ENCODE measurements around the gene ABCC10.
"Not testable (repeated sequence)": the region's sequence is repeated elsewhere in the genome, so short reads cannot be mapped to it uniquely, and the experiment has no call there.

ABCC10 gene

DNA sequence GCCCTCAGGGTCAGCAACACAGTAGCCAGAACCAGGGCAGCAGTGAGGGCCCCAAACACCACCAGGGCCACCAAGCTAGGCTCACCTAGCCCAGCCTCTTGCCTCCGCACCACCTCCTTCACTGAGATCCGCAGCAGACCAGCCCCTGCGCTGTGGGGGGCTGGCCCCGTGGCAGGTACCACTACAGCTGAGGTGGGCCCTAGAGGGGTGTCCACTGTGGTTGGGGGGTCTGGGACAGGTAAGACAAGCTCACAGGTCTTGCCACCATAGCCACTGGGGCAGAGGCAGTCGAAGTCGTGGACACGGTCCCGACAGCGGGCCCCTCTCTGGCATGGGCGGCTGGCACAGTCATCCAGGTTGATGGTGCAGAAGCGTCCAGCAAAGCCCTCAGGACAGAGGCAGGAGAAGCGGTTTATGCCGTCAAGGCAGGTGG is 23.4 kb downstream of the ABCC10 start:
- no peak for DNase-seq

DNA sequence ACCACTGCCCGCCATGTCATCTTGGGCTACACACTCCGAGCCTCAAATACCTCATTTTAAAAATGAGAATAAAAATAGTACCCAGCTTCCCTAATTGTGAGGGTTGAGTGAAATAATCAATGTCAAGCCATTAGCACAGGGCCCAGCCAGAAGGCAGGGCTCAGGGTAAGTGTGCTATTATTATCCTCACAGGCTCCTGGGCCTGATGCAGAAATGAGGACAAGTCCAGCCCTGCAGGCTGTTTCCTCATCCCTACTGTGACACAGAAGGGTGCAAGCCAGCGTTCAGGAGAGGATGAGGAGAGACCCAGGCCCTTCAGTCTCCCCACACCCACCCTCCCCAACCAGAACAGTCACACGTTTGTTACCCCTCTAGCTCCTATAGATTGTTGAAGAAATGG is 24.0 kb downstream of the ABCC10 start:
- no peak for DNase-seq

DNA sequence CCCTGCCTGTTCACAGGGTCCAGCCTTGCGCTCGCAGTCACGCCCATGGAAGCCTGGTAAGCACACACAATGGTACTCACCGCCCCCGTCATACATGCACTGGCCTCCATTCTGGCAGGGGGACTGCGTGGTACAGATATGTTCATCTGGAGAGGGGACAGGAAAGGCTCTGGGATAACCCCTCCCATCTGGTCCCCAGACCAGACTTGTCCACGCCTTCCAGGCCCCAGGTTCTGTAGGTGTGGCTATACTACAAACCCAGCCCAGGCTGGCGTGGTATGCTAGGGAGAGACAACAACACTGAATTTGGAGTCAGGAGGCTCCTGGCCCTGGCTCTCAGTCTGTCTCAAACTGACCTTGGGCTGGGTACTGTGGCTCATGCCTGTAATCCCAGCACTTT is 24.6 kb downstream of the ABCC10 start:
- no peak for DNase-seq

DNA sequence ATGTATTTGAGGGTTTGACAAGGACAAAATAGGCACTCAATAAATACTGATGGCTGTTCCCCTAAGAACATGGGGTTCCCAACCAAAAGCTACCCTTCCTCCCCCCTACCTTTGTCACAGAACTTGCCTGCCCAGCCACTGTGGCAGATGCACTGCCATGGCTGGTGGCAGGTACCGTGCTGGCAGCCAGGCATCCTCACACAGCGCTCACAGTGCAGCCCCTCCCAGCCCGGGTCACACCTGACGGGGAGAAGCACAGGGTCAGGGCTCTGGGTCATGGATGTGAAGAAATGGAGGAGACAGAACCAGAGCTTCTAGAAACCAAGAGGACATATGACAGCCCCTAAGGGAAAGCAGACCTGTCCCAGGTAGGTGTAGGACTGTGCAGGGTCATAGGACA is 25.6 kb downstream of the ABCC10 start:
- DNase-seq = no peak

DNA sequence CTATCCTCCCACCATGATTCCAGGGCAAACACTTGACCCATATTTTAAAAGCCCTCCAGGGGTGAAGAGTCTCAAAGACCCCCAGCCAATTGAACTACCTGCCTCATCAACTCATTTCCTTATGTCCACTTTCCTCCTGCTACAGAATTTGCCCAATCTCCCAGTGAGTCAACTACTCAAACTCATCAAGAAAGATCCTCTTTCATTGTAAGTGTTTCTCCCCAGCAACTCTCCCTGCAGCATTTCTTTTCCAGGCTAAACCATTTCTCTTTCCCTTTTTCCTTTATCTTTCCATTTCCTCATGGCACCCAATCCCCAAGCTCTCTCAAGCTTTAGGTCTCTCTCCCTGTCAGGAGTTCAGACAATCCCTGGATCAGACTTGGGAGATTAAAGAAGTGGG is 26.5 kb downstream of the ABCC10 start:
- no peak for DNase-seq

DNA sequence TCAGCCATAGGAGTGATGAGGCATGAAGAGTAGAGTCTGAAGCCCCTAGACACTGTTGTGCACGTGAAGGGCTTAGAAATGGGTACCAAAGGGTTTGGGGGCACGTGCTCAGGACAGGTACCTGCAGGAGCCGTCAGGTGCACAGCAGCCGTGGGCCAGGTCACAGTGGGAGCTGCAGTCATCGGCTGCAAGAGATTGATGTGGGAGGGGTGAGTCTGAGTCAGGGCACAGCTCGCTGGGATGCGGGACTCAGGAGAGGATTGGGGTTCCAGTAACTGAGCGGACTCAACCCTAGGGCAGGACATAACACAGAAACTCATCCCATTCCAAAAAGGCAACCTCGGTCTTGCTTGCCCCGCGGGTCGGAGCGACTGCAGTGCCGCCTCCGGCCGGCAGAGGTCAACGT is 27.0 kb downstream of the ABCC10 start:
- DNase-seq = peak; percentile 75

DNA sequence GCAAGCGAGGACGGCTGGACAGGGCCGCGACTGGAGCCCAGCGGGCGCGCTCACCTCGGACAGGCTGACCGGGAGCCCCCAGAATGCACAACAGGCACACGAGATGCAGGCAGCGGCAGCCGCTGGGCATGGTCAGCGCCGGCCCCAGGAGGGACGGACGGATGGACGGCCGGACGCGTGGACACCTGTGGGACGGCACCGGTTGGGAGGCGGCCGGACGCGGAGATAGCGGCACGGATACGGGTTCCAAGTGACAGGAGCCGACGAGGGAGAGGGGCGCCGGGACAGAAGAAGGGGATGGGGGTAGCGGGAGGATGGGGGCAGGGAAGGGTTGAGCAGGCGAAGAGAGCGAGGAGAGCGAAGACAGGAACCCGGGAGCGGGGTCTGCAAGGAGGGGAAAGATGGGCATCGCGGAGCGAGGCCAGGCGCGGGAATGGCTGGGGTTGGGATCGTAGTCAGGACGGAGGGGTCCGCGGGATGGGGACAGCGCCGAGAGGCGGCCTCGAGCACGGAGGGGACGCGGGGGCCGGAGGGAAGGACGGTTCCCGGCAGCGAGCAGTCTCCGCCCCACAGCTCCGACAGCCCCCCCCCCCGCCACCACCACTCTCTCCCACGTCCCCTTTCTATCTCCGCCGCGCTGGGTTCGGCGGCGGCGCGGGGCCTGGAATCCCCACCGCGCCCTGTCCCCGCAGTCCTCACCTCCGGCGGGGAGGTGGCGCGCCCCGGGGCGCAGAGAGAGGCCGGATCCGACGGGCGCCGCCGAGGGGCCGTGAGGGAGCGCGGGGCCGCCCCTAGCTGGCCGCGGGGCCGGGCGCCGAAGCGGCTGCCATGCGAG is 27.6 kb downstream of the ABCC10 start:
- DNase-seq = peak; percentile 36

DNA sequence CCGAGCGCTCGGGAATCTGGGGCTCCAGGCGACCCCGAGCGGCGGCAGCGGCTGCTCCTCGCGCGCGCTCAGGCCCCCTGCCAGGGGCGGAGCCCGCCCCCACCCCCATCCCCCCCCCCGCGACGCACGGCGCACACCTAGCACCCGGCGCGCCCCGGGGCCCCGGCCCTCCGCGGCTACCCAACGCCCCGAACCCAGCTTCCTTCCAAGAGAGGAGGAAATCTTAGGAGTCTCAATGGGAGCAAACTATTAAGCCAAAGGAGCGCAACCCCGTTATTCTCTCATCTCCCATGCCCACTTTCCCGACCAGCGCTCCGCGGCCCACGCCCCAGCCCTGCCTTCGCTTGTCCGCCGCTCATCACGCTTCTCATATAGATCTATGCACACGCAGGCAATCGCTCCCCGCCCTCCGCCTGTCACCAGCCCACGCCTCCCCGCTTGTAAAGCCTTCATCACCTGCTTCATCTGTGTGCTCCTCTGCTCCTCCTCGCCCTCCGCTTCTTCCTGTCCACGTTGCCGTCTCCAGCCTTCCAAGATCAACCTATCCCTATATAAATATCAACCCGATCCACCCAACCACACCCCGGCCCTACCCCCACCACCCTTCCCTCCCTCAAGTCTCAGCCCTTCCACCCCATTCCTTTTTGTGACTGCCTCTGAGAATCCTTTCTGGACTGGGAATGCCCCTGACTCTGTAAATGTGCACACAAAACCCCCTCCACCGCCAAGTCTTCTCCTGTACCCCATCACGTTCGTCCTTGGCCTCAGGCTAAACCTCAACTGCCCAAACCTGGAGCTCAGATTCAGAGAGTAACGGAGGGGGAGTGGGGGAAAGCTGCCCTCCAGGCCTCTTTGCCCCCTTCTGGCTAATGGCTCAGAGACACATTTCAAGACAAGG is 28.4 kb downstream of the ABCC10 start, which contains the start of gene DLK2:
TSS of gene DLK2 (minus strand) at position 18 of the 898 bp plus-strand sequence. CDS start 723 bp downstream, outside the sequence.
- peak; percentile 62 for DNase-seq

DNA sequence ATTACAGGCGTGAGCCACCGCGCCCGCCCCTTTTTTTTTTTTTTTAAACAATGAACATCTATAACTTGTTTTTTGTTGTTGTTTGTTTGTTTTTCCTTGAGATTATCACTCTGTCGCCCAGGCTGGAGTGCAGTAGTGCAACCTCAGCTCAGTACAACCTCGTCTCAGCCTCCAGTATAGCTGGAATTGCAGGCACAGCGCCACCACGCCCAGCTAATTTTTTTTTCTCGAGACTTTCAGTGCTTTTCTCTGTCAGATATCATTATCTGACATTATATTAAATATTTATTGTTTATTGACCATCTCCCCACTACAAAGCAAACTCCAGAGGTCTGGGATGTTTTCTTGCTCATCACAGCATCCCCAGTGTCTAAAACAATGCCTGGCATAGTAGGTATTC is 30.3 kb downstream of the ABCC10 start:
- DNase-seq = no peak

DNA sequence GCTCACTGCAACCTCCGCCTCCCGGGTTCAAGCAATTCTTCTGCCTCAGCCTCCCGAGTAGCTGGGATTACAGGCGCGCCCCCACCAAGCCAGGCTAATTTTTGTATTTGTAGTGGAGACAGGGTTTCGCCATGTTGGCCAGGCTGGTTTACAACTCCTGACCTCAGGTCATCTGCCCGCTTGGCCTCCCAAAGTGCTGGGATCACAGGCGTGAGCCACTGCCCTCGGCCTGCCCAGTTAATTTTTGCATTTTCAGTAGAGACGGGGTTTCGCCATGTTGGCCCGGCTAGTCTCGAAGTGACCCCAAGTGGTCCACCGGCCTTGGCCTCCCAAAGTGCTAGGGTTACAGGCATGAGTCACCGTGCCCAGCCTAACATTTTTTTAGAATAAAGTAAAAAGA is 30.8 kb downstream of the ABCC10 start:
- not testable (repeated sequence) for DNase-seq

DNA sequence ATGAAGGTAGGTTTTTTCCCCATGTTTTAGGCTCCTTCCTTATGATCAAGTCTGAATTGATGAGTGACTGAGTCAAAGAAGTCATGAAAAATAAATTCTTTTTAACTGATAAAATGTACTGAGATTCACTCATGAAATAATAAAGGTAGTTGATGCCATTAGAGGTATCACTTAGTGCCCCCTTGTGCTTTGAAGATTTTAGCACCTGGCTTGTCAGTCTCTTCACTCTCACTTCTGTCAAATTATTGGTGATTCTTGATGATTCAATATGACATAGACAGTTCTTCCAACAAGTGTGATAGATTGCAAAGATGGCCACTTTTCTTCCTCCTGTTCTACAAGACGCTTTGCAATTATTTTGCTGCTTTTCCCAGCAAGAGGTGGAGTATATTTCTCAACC is 32.2 kb downstream of the ABCC10 start:
- DNase-seq = no peak

DNA sequence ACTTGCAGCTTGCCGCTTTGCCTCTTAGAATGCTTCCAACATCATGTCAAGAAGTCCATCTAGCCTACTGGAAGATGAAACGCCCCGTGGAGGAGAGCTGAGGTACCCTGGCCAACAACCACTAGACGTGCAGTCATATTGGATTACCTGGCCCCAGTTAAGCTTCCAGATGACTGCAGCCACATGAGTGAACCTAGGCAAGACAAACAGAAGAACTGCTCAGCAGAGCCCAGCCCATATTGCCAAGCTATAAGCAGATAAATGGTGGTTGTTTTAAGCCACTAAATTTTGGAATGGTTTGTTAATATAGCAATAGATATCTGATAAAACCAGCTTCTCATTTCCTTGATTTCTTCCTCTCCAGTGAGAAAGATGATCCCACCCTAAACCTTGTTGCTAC is 32.7 kb downstream of the ABCC10 start:
- DNase-seq = no peak

DNA sequence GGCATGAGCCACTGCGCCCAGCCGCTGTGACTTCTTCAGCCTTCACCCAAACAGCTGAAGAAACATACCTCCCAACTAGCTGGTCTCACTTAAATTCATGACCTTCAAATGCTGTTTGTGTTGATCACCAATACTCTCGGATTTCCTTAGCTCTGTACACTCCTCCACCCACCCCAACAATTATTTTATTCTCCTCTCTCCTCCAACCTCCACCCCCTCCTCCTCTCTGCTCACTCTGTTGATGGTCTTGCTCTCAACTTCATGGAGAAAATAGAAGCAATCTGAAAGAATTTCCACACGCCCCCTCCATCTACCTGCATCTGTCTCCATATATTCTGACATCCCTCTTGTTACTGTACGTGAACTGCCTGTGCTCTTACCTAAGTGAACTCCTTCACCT is 34.6 kb downstream of the ABCC10 start:
- DNase-seq = no peak

DNA sequence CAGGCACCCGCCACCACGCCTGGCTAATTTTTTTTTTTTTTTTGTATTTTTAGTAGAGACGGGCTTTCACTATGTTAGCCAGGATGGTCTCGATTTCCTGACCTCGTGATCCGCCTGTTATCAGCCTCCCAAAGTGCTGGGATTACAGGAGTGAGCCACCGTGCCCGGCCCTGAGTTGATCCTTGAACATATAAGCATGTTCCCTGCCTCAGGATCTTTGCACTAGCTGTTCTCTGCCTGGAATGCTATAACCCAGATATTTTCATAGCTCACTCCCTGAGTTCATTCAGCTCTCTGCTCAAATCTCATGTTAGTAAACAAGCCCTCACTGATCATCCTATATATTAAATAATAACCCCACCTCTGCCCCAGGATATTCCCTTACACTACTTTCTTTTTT is 37.0 kb downstream of the ABCC10 start:
- DNase-seq = no peak

DNA sequence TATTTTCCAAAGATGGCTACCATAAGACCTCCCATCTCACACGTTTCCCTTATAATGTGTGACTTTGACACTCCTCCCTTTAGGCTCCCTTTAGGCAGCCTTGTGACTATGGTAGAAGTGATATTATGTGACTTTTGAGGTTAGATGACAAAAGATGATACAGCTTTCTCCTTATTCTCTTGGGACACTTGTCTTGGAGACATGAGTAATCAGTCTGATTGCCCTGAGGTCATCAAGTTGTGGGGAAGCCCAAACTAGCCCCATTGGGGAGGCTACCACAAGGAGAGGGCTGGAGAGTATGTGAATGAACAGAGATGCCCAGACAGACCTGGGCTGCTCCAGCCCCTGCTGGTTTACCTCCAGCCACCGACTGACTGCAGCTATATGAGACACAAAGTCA is 38.6 kb downstream of the ABCC10 start:
- DNase-seq = no peak

DNA sequence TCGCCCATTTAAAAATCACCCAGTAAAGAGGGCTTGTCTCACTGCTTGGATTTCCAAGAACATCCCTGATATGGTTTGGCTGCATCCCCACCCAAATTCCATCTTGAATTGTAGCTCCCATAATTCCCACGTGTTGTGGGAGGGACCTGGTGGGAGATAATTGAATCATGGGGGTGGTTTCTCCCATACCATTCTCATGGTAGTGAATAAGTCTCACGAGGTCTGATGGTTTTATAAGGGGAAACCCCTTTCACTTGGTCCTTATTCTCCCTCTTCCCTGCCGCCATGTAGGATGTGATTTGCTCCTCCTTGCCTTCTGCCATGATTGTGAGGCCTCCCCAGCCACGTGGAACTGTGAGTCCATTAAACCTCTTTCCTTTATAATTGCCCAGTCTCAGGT is 39.9 kb downstream of the ABCC10 start:
- DNase-seq = not testable (repeated sequence)

DNA sequence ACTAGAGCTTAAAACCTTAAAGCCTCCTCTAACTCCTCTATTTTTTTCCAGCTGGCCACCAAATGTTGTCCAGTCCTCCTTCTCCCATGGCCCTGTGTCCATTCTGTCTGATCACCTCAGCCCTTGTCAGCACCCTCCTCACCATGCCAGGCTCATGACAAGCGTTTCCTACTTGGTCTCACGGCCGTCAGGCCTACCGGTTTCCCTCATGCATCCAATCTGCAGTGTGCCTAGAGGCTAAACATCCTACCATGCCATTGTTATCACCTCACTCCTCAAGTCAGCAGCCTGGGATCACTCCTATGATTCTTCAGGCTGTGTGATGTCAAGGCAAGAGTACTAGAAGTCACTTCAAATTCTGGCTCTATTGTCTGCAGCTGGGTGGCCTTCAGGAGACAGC is 40.4 kb downstream of the ABCC10 start:
- no peak for DNase-seq

DNA sequence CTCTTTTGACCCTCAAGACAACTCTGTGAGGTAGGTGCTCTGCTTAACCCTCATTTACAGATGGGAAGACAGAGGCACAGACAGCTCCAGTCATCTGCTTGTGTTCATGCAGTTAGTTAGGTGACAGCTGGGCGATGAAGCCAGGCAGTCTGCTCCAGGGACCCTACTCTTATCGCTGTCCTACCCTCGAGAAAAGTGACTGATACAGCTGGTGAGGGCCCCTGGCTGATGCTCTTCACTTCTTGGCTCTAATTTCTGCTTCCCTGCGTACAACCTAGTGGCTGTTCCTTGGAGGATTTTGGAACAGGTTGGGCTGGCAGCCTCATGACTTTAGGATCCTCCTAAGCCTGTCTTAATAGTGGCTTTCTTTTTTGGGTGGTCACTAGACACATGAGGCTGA is 40.9 kb downstream of the ABCC10 start:
- DNase-seq = no peak

DNA sequence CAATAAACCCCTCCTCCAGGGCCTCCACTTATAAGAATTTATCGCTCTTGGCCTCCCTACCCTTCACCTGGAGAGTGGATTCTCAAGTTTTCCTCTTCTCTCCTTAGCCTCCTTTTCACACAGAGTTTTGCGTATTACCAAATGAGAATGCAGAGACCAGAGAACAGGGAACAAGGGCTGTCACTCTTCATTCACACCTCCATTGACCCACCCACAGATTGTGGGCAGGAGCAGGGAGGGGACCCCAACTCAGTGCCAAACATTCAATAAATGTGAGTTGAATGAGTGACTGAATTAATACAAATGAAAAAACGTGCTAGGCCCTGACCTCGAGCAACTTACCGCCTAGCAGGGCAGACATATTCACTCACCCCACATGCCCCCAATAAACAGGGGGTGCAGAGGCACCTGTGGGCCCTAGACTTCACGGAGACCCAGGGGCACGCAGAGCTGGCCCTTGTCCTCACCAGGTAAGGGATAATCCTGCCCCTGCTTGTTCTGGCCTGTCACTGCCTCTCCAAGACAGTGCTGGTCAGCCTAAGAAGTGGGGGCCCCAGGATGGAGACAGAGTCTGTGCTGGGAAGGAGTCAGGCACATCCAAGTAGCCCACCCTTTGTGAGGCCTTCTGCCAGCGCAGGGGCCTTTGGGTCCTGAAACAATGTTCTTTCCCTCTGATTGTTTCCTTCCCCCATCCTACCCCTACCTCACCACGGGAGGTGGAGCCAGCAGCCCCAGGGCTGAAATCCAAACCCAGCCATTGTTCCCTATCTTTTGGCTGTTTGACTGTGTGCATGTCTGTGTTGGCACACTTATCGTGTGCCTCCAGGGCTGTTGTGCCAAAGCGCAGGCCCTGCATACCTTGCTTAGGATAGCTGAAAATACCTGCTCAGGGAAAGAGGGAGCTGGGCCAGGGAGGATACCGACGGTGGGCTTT is 41.7 kb downstream of the ABCC10 start:
- DNase-seq = no peak

DNA sequence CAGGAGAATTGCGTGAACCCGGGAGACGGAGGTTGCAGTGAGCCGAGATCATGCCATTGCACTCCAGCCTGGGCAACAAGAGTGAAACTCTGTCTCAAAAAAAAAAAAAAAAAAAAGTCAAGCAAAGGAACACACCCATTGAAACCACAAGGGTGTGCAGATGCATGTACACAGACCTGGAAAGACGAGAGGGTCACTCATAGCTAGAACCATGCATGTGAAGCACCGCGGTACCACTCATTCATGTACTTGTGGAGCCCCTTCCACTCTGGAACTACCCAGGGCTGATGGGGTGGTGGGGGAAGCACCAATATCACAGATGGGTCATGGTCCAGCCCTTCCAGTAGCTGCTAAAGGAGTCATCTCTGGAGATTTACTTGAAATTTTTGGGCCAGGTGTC is 42.6 kb downstream of the ABCC10 start:
- no peak for DNase-seq

DNA sequence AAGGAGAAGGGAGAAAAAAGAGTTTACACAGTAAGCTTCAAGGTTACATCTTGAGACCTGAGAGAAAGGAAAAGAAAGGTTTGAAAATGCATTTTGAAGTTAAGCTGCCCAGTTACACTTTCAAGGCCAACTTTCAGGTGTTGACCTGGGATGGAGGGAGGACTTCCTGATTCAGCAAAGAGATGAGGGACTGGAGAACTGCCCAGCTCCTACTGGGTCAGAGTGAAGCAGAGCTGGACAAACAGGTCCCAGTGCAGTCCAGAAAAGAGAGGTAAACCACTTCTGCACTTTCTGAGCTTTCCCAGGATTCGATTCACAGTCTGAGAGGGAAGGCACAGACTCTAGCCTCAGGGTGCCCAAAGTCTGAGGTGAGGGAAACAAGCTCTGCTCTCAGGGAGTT is 44.1 kb downstream of the ABCC10 start:
- DNase-seq = no peak

DNA sequence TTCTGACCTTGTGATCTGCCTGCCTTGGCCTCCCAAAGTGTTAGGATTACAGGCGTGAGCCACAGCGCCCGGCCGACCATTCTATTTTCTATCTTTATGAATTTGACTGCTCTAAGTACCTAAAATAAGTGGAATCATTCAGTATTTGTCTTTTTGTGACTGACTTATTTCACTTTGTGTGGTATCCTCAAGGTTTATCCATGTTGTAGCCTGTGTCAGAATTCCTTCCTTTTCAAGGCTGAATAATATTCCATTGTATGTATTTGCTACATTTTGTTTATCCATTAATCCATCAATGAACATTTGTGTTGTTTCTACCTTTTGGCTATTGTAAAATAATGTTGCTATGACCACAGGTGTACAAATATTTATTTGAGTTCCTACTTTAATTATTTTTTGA is 45.2 kb downstream of the ABCC10 start:
- DNase-seq = no peak

DNA sequence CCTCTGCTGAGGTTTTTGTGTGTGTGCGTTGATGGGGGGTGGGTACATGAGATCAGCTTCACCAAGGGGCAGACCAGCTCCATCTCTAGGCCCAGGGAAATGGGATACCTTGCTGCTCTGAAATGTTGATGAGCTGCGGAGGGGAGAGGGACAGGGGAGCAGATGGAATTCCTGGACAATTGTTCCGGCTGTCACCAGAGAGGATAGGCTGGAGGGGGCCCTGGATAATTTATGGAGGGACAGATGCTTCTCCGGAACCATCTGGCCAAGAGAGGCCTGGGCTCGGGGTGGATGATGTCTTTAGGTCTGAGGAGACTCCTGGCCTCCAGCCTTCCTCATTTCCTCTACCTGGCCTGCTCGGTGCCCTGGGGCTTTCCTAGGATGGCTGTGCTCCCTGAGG is 48.2 kb downstream of the ABCC10 start:
- no peak for DNase-seq

Measured in activated naive CD4-positive, alpha-beta T cell treated with Interleukin-2 at 50 U/mL for 16 hours (primary cell).